Heart left ventricle (tissue), 16 donors: Measurements from ENCODE around the gene PLA2G4A. TPM values are rescaled to one million over a fixed set of nuclear protein-coding genes. Genes with fewer than 3 reads are reported as not detected.

ENCODE experiments used
- ATAC-seq, 4 donors: fragments of 200-7000 bp; cut with Tn5 transposase; one replicate each; pipeline ENCODE4 v1.9.1; 2020 to 2022; ENCODE audit warnings: moderate library complexity in 4 of 4, mild to moderate bottlenecking in 3 of 4, moderate number of reproducible peaks in 1 of 4
- DNase-seq, 5 donors: peaks; one replicate each; pipeline ENCODE4 v3.0.0-alpha.2; 2020
- H3K27ac ChIP-seq, 12 donors: fragments of 200-600 bp; sonication (generic) in 4 of 12; one replicate each; pipeline versions ENCODE4 v1.5.0 to v1.8.0; 2016 to 2022; ENCODE audit warnings: mild to moderate bottlenecking in 2 of 12
- H3K27me3 ChIP-seq, 9 donors: fragments of 200-600 bp; sonication (generic) in 2 of 9; one replicate each; pipeline versions ENCODE4 v1.5.1 to v1.8.0; 2016 to 2022; ENCODE audit warnings: mild to moderate bottlenecking in 3 of 9
- H3K36me3 ChIP-seq, 9 donors: fragments of 200-600 bp; sonication (generic) in 2 of 9; one replicate each; pipeline versions ENCODE4 v1.5.0 to v1.8.0; 2018 to 2022; ENCODE audit warnings: mild to moderate bottlenecking in 2 of 9
- H3K4me1 ChIP-seq, 12 donors: fragments of 200-600 bp; sonication (generic) in 4 of 12; one replicate each; pipeline versions ENCODE4 v1.5.0 to v1.8.0; 2016 to 2022; ENCODE audit warnings: mild to moderate bottlenecking in 3 of 12
- H3K4me3 ChIP-seq, 12 donors: fragments of 200-600 bp; sonication (generic) in 4 of 12; one replicate each; pipeline versions ENCODE4 v1.5.0 to v1.8.0; 2017 to 2022; ENCODE audit warnings: mild to moderate bottlenecking in 9 of 12, moderate library complexity in 4 of 12
- H3K9me3 ChIP-seq, 12 donors: fragments of 200-600 bp; sonication (generic) in 4 of 12; one replicate each; pipeline versions ENCODE4 v1.5.0 to v1.8.0; 2016 to 2022; ENCODE audit warnings: mild to moderate bottlenecking in 1 of 12
- POLR2A ChIP-seq, 2 donors: fragments of 450-650 bp; IDR thresholded peaks; one replicate each; pipeline ENCODE4 v1.6.1; 2017; ENCODE audit warnings: antibody characterized with exemption in 2 of 2, mild to moderate bottlenecking in 2 of 2, moderate library complexity in 2 of 2
- WGBS, 4 donors: extraction: QIAGEN DNeasy Blood & Tissue Kit in 2 of 4; methylation state at CpG; one replicate each; pipeline versions ENCODE4 v1.1.5 to v1.1.7; 2013 to 2018; 5-methylcytosine and 5-hydroxymethylcytosine counted together
- intact Hi-C, 10 donors: fragments of 100-400 bp; cut with DNase I; formaldehyde crosslinking; loops; one replicate each; pipeline versions ENCODE4 v1.11.1 to v1.14.2; 2022
- polyA plus RNA-seq, 2 donors: library from polyadenylated mRNA; stranded (reverse); fragments of 200-250 nt; gene quantifications; one replicate each; pipeline ENCODE4 v1.2.3, GENCODE V29; 2013
- total RNA-seq, 9 donors: library from RNA; depleted of rRNA in 2 of 9; stranded (reverse); fragments of >200 nt in 2 of 9; fragmentation: NEBNext Ultra II Directional in 3 of 9; extraction: Animal tissue kit (Norgen Biotek cat#: 25700) in 3 of 9; gene quantifications; one replicate each; pipeline versions ENCODE4 v1.1.0 to v1.2.4, GENCODE V29; 2016 to 2023
- TF ChIP-seq, protein P1 (sequence below), 12 donors: fragments of 200-600 bp; sonication (generic) in 4 of 12; IDR thresholded peaks; one replicate each; pipeline versions ENCODE4 v1.5.0 to v1.8.0; 2018 to 2022; ENCODE audit warnings: antibody characterized with exemption in 12 of 12, mild to moderate bottlenecking in 5 of 12
- donor health status: ischemic (EF 13 %, LVEDD 7.1; RV severe dilation, severe dysfunction).
- donor health status: healthy with polysubstance abuse.
- donor health status: DM: no; HTN: yes; CAD: no.
- donor health status: DM: no; HTN: no; CAD: no.
- donor health status: ischemic (EF 25% LVEDD 6.9; RV normal size, moderate dysfunction).
- donor health status: ischemic (EF 25% LVEDD 5.7; RV mildly dilated, moderate dysfunction).
- donor health status: healthy.
- donor health status: DM: yes; HTN: yes; CAD: no.
- donor health status: ischemic (EF 35%, LVEDD 5.7; RV mildly dilated, moderate dysfunction).
- donor health status: nonischemic (EF 11% LVEDD 7.7; RV severe dilation, severe dysfunction).
- donor health status: DM: yes; HTN: yes; CAD: no.
- donor health status: PGD.
- donor health status: ischemic (EF 29% LVEDD 5.4; RV normal size, mild dysfunction).
- donor health status: nonischemic (EF 23%, LVEDD 6.1; RV moderate dilation, normal function).

Gene PLA2G4A
- total and polyA plus RNA-seq, 11 donors = 0.91 to 5.8 (median 1.8) TPM

DNA sequence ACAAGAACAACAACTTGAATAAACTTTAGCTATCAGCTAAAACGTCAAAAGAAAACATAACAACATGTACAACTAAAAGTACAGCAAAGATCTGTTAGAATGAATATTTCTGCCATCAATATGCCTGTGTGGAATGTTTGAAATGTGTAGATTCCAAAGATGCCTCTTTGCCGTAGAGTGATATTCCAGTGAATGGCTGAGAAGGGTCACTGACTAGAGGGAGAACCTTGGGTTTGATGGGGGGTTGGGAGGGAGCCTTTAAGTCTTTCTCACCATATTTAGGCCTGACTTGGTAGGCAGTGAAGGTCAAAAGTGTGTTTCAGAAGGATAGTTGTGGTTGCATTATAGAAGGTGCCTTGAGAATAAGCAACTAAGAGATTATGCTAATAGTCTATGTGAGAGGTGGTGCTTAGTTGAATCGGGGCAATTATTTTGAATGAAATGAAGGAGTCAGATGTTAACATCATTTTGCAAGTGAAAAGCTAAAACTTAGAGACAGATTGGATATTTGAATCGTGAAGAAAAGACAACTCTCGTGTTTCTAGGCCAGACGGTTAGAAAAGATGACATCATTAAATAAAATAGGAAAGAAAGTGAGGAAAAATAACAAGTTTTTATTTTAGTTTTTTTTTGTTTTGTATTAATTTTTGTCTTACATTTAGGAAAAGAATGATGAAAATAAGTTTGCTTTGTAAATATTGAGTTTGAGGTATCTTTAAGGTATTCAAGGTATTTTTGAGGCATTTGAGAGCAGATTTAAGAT is 53.8 kb downstream of the PLA2G4A start:
- intact Hi-C loops = no loop called here
- H3K4me1 ChIP-seq = peaks cover 0 to 4% (median 0%) of the 10 kb centered on the region in 12 donors
- DNase-seq = no peak
- peaks cover 0 to 21% (median 0%) of the 10 kb centered on the region in 12 donors for H3K9me3 ChIP-seq
- TF ChIP-seq POLR2A (IDR thresholded peaks at IDR 0.05) = no peak
- TF ChIP-seq, protein P1, sequence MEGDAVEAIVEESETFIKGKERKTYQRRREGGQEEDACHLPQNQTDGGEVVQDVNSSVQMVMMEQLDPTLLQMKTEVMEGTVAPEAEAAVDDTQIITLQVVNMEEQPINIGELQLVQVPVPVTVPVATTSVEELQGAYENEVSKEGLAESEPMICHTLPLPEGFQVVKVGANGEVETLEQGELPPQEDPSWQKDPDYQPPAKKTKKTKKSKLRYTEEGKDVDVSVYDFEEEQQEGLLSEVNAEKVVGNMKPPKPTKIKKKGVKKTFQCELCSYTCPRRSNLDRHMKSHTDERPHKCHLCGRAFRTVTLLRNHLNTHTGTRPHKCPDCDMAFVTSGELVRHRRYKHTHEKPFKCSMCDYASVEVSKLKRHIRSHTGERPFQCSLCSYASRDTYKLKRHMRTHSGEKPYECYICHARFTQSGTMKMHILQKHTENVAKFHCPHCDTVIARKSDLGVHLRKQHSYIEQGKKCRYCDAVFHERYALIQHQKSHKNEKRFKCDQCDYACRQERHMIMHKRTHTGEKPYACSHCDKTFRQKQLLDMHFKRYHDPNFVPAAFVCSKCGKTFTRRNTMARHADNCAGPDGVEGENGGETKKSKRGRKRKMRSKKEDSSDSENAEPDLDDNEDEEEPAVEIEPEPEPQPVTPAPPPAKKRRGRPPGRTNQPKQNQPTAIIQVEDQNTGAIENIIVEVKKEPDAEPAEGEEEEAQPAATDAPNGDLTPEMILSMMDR (IDR thresholded peaks at IDR 0.05) = no peak
- no peaks in the 10 kb centered on the region for H3K36me3 ChIP-seq
- 58 to 68% (median 60%) methylated on average over 6 of the region's 6 CpGs for WGBS, 4 donors
- no peak overlapping the region for H3K27ac ChIP-seq
- no peak for ATAC-seq
- no peak overlapping the region for H3K4me3 ChIP-seq
- no peaks in the 10 kb centered on the region for H3K27me3 ChIP-seq

DNA sequence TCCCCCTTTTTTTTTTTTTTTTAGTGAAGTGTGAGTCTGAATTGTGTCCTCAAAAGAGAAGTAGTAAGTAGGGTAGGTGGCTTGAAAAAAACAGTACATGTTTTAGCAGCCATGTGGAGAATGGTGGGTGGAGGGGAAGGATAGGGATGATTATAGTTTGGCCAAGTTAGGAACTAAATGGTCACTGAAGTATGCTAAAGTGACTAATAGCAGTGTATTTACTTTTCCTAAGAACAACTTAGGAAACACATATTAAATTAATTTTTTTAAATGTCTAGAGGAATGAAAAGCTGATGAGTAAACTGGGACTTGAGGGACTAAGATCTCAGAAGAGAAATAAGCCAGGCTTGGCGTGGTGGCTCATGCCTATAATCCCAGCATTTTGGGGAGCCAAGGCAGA is 55.5 kb downstream of the PLA2G4A start:
- WGBS, 4 donors = 61 to 81% (median 79%) methylated on average over 1 of the region's 1 CpG
- intact Hi-C loops = no loop called here
- Histone ChIP-seq H3K4me3 (no peak overlapping the region), H3K27me3 (no peaks in the 10 kb centered on the region), H3K9me3 (peaks cover 0 to 21% (median 0%) of the 10 kb centered on the region in 12 donors), H3K36me3 (no peaks in the 10 kb centered on the region), H3K4me1 (peaks cover 0 to 4% (median 0%) of the 10 kb centered on the region in 12 donors), H3K27ac (no peak overlapping the region)
- DNase-seq = no peak
- no peak for TF ChIP-seq POLR2A (IDR thresholded peaks at IDR 0.05)
- TF ChIP-seq, protein P1 (IDR thresholded peaks at IDR 0.05) = no peak
- ATAC-seq = peak in 1 of 4 donors; percentile 42

DNA sequence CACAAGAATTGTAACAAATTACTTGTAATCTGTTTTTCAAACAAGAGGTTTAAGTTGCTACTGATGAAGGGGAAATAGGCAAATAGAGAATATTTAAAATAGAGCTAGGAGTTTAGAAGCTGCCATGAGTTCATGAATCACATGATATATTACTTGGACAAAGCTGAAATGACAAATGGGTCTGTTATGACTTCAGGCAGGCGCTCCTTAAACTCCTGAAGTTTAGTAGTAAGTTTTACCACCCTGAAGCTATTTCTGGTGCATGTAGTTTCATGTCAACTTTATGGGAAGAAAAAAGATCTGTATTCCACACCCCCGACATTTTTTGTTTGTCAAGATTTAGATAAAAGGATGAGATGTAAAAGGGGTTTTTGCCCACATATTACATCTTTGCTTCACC is 58.5 kb downstream of the PLA2G4A start:
- H3K27ac ChIP-seq = peak overlapping the region in 1 of 12 donors; percentile 1
- no peak for ATAC-seq
- no peak for DNase-seq
- H3K9me3 ChIP-seq = peaks cover 0 to 21% (median 0%) of the 10 kb centered on the region in 12 donors
- no peaks in the 10 kb centered on the region for H3K36me3 ChIP-seq
- no peak overlapping the region for H3K4me3 ChIP-seq
- TF ChIP-seq, protein P1 (IDR thresholded peaks at IDR 0.05) = no peak
- no peak for TF ChIP-seq POLR2A (IDR thresholded peaks at IDR 0.05)
- WGBS, 4 donors = 78 to 82% (median 79%) methylated on average over 2 of the region's 2 CpGs
- intact Hi-C loops = no loop called here
- H3K27me3 ChIP-seq = no peaks in the 10 kb centered on the region
- H3K4me1 ChIP-seq = no peaks in the 10 kb centered on the region

DNA sequence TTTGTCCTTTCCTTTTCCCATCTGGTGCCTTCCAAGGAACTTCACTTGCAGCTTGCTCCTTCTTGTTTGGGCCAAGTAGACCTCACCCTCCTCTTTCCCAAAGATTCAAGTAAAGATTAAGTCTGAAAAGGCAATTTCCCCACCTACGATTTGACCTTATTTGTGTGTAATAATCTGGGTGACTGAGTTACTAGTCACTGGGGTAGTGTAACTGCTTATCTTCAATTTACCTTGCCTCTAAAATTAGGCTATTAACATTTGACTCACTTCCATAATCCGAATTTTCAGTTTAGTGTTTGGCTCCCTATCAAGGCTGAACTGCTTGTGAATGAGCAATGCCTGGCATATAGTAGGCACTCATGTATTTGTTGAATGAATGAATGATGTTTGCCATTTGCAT is 59.6 kb downstream of the PLA2G4A start:
- no peak overlapping the region for H3K27ac ChIP-seq
- intact Hi-C loops = no loop called here
- H3K4me1 ChIP-seq = no peaks in the 10 kb centered on the region
- TF ChIP-seq, protein P1 (IDR thresholded peaks at IDR 0.05) = no peak
- no peak for TF ChIP-seq POLR2A (IDR thresholded peaks at IDR 0.05)
- no peaks in the 10 kb centered on the region for H3K36me3 ChIP-seq
- no peak overlapping the region for H3K4me3 ChIP-seq
- DNase-seq (no peak), ATAC-seq (no peak)
- H3K27me3 ChIP-seq = no peaks in the 10 kb centered on the region
- 62 to 67% (median 66%) methylated on average over 2 of the region's 2 CpGs for WGBS, 4 donors
- peaks cover 0 to 21% (median 0%) of the 10 kb centered on the region in 12 donors for H3K9me3 ChIP-seq
